ENCODE results near the gene DESI1.

GRCh38 chr22:41638748-41639147 is 17.9 kb upstream of the DESI1 start:
- TF ChIP-seq CTCF (IDR thresholded peaks at IDR 0.05) (no peak), EZH2phosphoT487 (IDR thresholded peaks at IDR 0.05) (no peak), EZH2 (IDR thresholded peaks at IDR 0.05) (no peak)
